H1 (cell line): ENCODE data around the gene DCP1A. TPM values are rescaled to one million over a fixed set of nuclear protein-coding genes. Genes with fewer than 3 reads are reported as not detected.

Experiments
- CTCF ChIA-PET: fragments of 300-600 bp; sonication (Branson Sonifier 250); formaldehyde crosslinking; loops from one replicate; lab custom pipeline; 2021; ENCODE audit not compliant: partially characterized antibody; lab: Charles Lee
- POLR2A ChIA-PET: fragments of 300-600 bp; sonication (Branson Sonifier 250); formaldehyde crosslinking; loops from one replicate; lab custom pipeline; 2021; ENCODE audit warnings: inconsistent platforms; ENCODE audit not compliant: partially characterized antibody; lab: Charles Lee
- DNase-seq, 2 experiments: peaks; one replicate each; pipeline versions ENCODE4 v3.0.0 to v3.0.0-alpha.2; 2010 to 2022; ENCODE audit warnings: low spot score in 2 of 2, low read depth in 1 of 2, mixed read lengths in 1 of 2
- FAIRE-seq: peaks from 2 replicates; lab custom pipeline; 2011; peaks lifted over from hg19 to GRCh38; lab: Jason Lieb, UNC
- H2AFZ ChIP-seq: 2 replicates; pipeline ENCODE4 v1.8.1; 2012; ENCODE audit warnings: low read length, inconsistent platforms
- H2AK5ac ChIP-seq: 2 replicates; pipeline ENCODE4 v1.6.1; 2013; ENCODE audit warnings: low read depth, low read length
- H2BK120ac ChIP-seq: replicated peaks from 2 replicates; pipeline ENCODE3; 2013; ENCODE audit warnings: low read depth, low read length, inconsistent platforms
- H2BK12ac ChIP-seq: 2 replicates; pipeline ENCODE4 v1.6.1; 2013; ENCODE audit warnings: low read depth, low read length
- H2BK15ac ChIP-seq: 2 replicates; pipeline ENCODE4 v1.6.1; 2013; ENCODE audit warnings: low read length
- H2BK20ac ChIP-seq: 2 replicates; pipeline ENCODE4 v1.6.1; 2013; ENCODE audit warnings: low read length
- H2BK5ac ChIP-seq: 2 replicates; pipeline ENCODE4 v1.6.1; 2013; ENCODE audit warnings: low read depth, low read length
- H3K14ac ChIP-seq: 2 replicates; pipeline ENCODE4 v1.6.1; 2013; ENCODE audit warnings: inconsistent platforms; ENCODE audit not compliant: insufficient read length
- H3K18ac ChIP-seq: 2 replicates; pipeline ENCODE4 v1.6.1; 2013; ENCODE audit warnings: low read length; ENCODE audit errors: extremely low read depth
- H3K23ac ChIP-seq: 2 replicates; pipeline ENCODE4 v1.6.1; 2013; ENCODE audit warnings: inconsistent platforms; ENCODE audit not compliant: insufficient read length
- H3K23me2 ChIP-seq: 2 replicates; pipeline ENCODE4 v1.6.1; 2013; ENCODE audit warnings: low read depth, low read length
- H3K27ac ChIP-seq: 2 replicates; pipeline ENCODE4 v1.6.1; 2011; ENCODE audit warnings: low read depth, low read length, inconsistent platforms
- H3K27me3 ChIP-seq, 4 experiments: replicated peaks in 1 of 4; 1 replicate in 1 of 4; 2 replicates in 3 of 4; pipeline versions ENCODE4 v1.6.1 to v1.8.1; 2011 to 2013; ENCODE audit warnings: low read length in 3 of 4, mild to moderate bottlenecking in 3 of 4, inconsistent platforms in 2 of 4, mixed read lengths in 2 of 4, moderate library complexity in 1 of 4; ENCODE audit not compliant: control insufficient read depth in 3 of 4, insufficient read depth in 3 of 4; ENCODE audit errors: extremely low read depth in 1 of 4
- H3K36me3 ChIP-seq, 4 experiments: 2 replicates each; pipeline versions ENCODE4 v1.6.1 to v1.8.1; 2011 to 2013; ENCODE audit warnings: mild to moderate bottlenecking in 4 of 4, low read length in 3 of 4, moderate library complexity in 2 of 4, control low read depth in 1 of 4, inconsistent platforms in 1 of 4; ENCODE audit not compliant: insufficient read depth in 4 of 4, control insufficient read depth in 2 of 4
- H3K4ac ChIP-seq: replicated peaks from 2 replicates; pipeline ENCODE3; 2013; ENCODE audit warnings: low read length, low read depth, mixed read lengths, inconsistent platforms; ENCODE audit not compliant: insufficient read length
- H3K4me1 ChIP-seq, 4 experiments: replicated peaks in 1 of 4; 1 replicate in 1 of 4; 2 replicates in 3 of 4; pipeline versions ENCODE4 v1.6.1 to v1.8.1; 2011 to 2013; ENCODE audit warnings: low read length in 3 of 4, inconsistent platforms in 2 of 4, mixed read lengths in 1 of 4; ENCODE audit not compliant: insufficient read depth in 4 of 4, control insufficient read depth in 3 of 4
- H3K4me2 ChIP-seq, 2 experiments: 2 replicates each; pipeline versions ENCODE4 v1.6.1 to v1.8.1; 2011 to 2013; ENCODE audit warnings: low read depth in 2 of 2, low read length in 2 of 2, control low read depth in 1 of 2, inconsistent platforms in 1 of 2, mild to moderate bottlenecking in 1 of 2; ENCODE audit not compliant: insufficient read depth in 1 of 2
- H3K4me3 ChIP-seq, 4 experiments: fragments of 200-600, 300-600 bp in 1 of 4; sonication (generic), shearing (Covaris generic), sonication (Bioruptor Twin) in 1 of 4; 2 replicates each; pipeline versions ENCODE4 v1.5.1 to v1.8.1; 2011 to 2016; ENCODE audit warnings: low read length in 4 of 4, low read depth in 3 of 4, control low read depth in 2 of 4, inconsistent platforms in 2 of 4, mild to moderate bottlenecking in 2 of 4, mixed read lengths in 1 of 4, moderate library complexity in 1 of 4; ENCODE audit not compliant: insufficient read depth in 2 of 4; ENCODE audit errors: extremely low read depth in 1 of 4
- H3K56ac ChIP-seq: replicated peaks from 2 replicates; pipeline ENCODE3; 2013; ENCODE audit warnings: low read depth, mild to moderate bottlenecking, mixed read lengths, low read length, inconsistent platforms; ENCODE audit not compliant: insufficient read length
- H3K79me1 ChIP-seq: 2 replicates; pipeline ENCODE4 v1.6.1; 2013; ENCODE audit warnings: low read depth, low read length, control low read depth
- H3K79me2 ChIP-seq, 2 experiments: 2 replicates each; pipeline versions ENCODE4 v1.6.1 to v1.8.1; 2012 to 2013; ENCODE audit warnings: low read length in 2 of 2, mild to moderate bottlenecking in 2 of 2, inconsistent platforms in 1 of 2; ENCODE audit not compliant: insufficient read depth in 2 of 2, control insufficient read depth in 1 of 2
- H3K9ac ChIP-seq, 4 experiments: replicated peaks in 1 of 4; 1 replicate in 1 of 4; 2 replicates in 3 of 4; pipeline versions ENCODE4 v1.6.1 to v1.8.1; 2011 to 2013; ENCODE audit warnings: low read depth in 3 of 4, low read length in 3 of 4, control low read depth in 2 of 4, mild to moderate bottlenecking in 2 of 4, moderate library complexity in 2 of 4, inconsistent platforms in 1 of 4; ENCODE audit errors: extremely low read depth in 1 of 4
- H3K9me3 ChIP-seq, 2 experiments: 2 replicates each; pipeline versions ENCODE4 v1.6.1 to v1.8.1; 2012 to 2013; ENCODE audit warnings: mild to moderate bottlenecking in 2 of 2, moderate library complexity in 2 of 2, control low read depth in 1 of 2, inconsistent platforms in 1 of 2, low read depth in 1 of 2, low read length in 1 of 2, mixed read lengths in 1 of 2; ENCODE audit not compliant: insufficient read depth in 2 of 2
- H4K20me1 ChIP-seq, 2 experiments: replicated peaks in 1 of 2; 2 replicates each; pipeline versions ENCODE3 to v1.8.1; 2011 to 2013; ENCODE audit warnings: inconsistent platforms in 2 of 2, low read length in 2 of 2, mild to moderate bottlenecking in 1 of 2; ENCODE audit not compliant: insufficient read depth in 2 of 2, control insufficient read depth in 1 of 2
- H4K5ac ChIP-seq: 2 replicates; pipeline ENCODE4 v1.6.1; 2013; ENCODE audit warnings: low read length, low read depth, mixed read lengths, inconsistent platforms; ENCODE audit not compliant: insufficient read length
- H4K8ac ChIP-seq: 2 replicates; pipeline ENCODE4 v1.8.0; 2013; ENCODE audit warnings: mild to moderate bottlenecking, moderate library complexity, low read length, inconsistent platforms; ENCODE audit not compliant: insufficient read depth; ENCODE audit errors: extremely low read depth
- H4K91ac ChIP-seq: replicated peaks from 2 replicates; pipeline ENCODE3; 2013; ENCODE audit warnings: low read length, mixed read lengths, inconsistent platforms; ENCODE audit not compliant: insufficient read length
- BRCA1 ChIP-seq: IDR thresholded peaks from 2 replicates; pipeline ENCODE4 v1.6.1; 2012; ENCODE audit warnings: low read depth, low read length, improper control_type of control experiment
- CHD2 ChIP-seq: IDR thresholded peaks from 2 replicates; pipeline ENCODE4 v1.6.1; 2012; ENCODE audit warnings: low read length, improper control_type of control experiment
- HDAC6 ChIP-seq: IDR thresholded peaks from one replicate; pipeline ENCODE4 v1.7.1; 2012; ENCODE audit warnings: low read depth, mild to moderate bottlenecking, inconsistent platforms, low read length, moderate library complexity
- WGBS, 2 experiments: shearing (Covaris generic) in 1 of 2; methylation state at CpG; one replicate each; pipeline versions ENCODE4 v1.1.6 to v1.1.7; 2013 to 2015; ENCODE audit warnings: low lambda C conversion rate in 2 of 2, mixed read lengths in 2 of 2, inconsistent platforms in 1 of 2, low coverage in 1 of 2, missing lambda C conversion rate in 1 of 2; ENCODE audit not compliant: insufficient replicate concordance in 2 of 2, insufficient coverage in 1 of 2, insufficient read length in 1 of 2; ENCODE audit errors: extremely low coverage in 1 of 2, missing lambda C conversion rate in 1 of 2; 5-methylcytosine and 5-hydroxymethylcytosine counted together
- polyA plus RNA-seq, 7 experiments: library from polyadenylated mRNA; depleted of rRNA in 3 of 7; stranded (reverse) in 5 of 7; unstranded in 2 of 7; fragments of >200 nt in 5 of 7; fragments of 200-250 nt in 2 of 7; gene quantifications; 1 replicate in 5 of 7; 2 replicates in 1 of 7; 4 replicates in 1 of 7; pipeline versions ENCODE4 v1.2.1 to v1.2.3, GENCODE V29; 2011 to 2013; ENCODE audit warnings: missing spikeins in 2 of 7, mixed read lengths in 2 of 7
- total RNA-seq: library from RNA; stranded (reverse); fragmentation: NEBNext Ultra II Directional; extraction: Animal tissue kit (Norgen Biotek cat#: 25700); gene quantifications from 2 replicates; pipeline ENCODE4 v1.2.1, GENCODE V29; 2021

Gene DCP1A
- total and polyA plus RNA-seq, 2 of the 8 experiments (the other 6 are each of a cell fraction or from before 2014, with no cell fraction given), result 13.2 to 15.9 TPM

GRCh38 chr3:53353202-53353601, 5.9 kb upstream of the DCP1A start:
- ChIA-PET CTCF (no interaction called here), POLR2A (no interaction called here)
- Histone ChIP-seq H3K14ac (no peak overlapping the region), H3K9me3 (no peaks in the 10 kb centered on the region), H3K4me3 (no peak overlapping the region), H3K18ac (no peak overlapping the region)
- no peak for TF ChIP-seq HDAC6
- no peak for TF ChIP-seq CHD2
- TF ChIP-seq BRCA1, result no peak
- TF ChIP-seq, all 59 proteins: peak for 0
- H2BK120ac ChIP-seq, result no peak overlapping the region
- no peaks in the 10 kb centered on the region for H3K23me2 ChIP-seq
- FAIRE-seq (no peak), DNase-seq (no peak)
- H3K23ac ChIP-seq, result no peak overlapping the region
- no peaks in the 10 kb centered on the region for H3K79me2 ChIP-seq
- H3K27ac ChIP-seq, result no peak overlapping the region
- no peak overlapping the region for H2BK12ac ChIP-seq
- H3K56ac ChIP-seq, result no peak overlapping the region
- H3K4ac ChIP-seq, result no peak overlapping the region
- H2AK5ac ChIP-seq, result no peak overlapping the region
- no peak overlapping the region for H2BK20ac ChIP-seq
- H3K79me1 ChIP-seq, result no peaks in the 10 kb centered on the region
- H2BK15ac ChIP-seq, result no peak overlapping the region
- no peak overlapping the region for H4K5ac ChIP-seq
- H3K9ac ChIP-seq, result no peak overlapping the region
- no peak overlapping the region for H4K91ac ChIP-seq
- H4K20me1 ChIP-seq, result no peaks in the 10 kb centered on the region
- H3K27me3 ChIP-seq, result no peaks in the 10 kb centered on the region
- H3K4me1 ChIP-seq, result no peaks in the 10 kb centered on the region
- no peak overlapping the region for H2BK5ac ChIP-seq
- no peak overlapping the region for H3K4me2 ChIP-seq
- no peak overlapping the region for H2AFZ ChIP-seq
- 87% methylated on average over 2 of the region's 2 CpGs; no CpG with 5 or more reads in 1 of the 2 experiments for WGBS, 2 experiments
- H3K36me3 ChIP-seq, result no peaks in the 10 kb centered on the region
- no peak overlapping the region for H4K8ac ChIP-seq
